Fibroblast of gingiva (primary cell): ENCODE data around the gene SRBD1.

ENCODE experiments used
- DNase-seq: peaks from one replicate; pipeline ENCODE4 v3.0.0-alpha.2; 2011; ENCODE audit warnings: low read depth

SRBD1 gene

GRCh38 chr2:45545943-45546342 lies 65.1 kb downstream of the SRBD1 start:
- no peak for DNase-seq

DNA sequence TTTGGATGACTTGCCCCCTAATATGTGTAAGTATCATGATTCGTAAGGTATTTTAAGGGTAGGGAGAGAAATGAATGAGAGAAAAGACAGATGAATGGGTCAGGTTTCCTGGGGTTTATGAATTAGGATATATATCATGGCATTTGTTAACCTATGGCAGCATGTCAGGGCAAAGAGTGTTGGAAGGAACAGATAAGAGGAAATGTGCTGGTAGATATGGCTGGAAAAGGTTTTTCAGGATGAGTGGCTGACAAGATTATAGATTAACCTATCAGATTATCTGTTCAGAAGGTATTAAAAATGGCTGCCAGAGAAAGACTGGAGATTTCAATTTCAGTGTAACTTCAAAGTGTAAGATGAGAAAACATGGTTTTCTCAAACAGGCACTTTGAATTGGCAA lies 67.8 kb downstream of the SRBD1 start:
- DNase-seq: no peak

- no peak for DNase-seq
Measured at GRCh38 chr2:45542013-45542412, 69.1 kb downstream of the SRBD1 start.

DNA sequence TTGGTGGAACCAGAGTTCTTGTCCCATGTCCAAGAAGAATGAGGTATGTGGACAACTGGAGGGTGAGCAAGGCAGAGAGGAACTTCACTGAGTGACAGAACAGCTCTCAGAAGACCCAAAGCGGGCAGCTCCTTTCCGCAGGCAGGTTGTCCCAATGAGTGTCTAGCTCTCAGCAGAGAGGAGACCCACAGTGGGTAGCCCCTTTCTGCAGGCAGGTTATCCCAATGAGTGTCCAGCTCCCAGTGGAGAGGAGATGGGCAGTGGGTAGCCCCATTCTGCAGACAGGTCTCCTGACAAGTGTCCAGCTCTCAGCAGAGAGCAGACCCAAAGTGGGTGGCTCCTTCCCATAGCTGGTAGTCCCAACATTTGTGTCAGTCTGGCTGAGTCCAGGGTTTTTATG lies 69.6 kb downstream of the SRBD1 start:
- DNase-seq: no peak

- DNase-seq: no peak
Measured at GRCh38 chr2:45540942-45541341, 70.1 kb downstream of the SRBD1 start.

DNA sequence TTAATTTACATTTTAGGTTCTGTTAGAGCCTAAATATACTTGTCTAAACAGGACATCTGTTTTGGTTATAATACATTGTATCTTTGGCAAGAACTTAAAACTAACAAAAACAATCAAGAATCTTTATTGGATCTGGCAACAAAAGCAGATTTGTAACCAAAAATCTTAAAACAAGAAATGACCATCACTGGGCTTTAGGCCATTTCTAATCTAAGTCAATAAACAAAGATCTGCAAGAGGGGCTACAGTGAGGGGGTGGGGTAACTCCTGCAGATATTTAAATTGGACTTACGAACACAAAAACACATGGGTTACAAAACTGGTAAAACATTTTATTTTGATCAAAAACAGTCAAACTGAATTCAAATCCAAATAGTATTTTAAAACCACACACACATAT lies 77.3 kb downstream of the SRBD1 start:
- peak; percentile 98 for DNase-seq

GRCh38 chr2:45532181-45532580 lies 78.9 kb downstream of the SRBD1 start:
- DNase-seq: no peak

GRCh38 chr2:45524016-45524415 lies 87.1 kb downstream of the SRBD1 start:
- DNase-seq: no peak

DNA sequence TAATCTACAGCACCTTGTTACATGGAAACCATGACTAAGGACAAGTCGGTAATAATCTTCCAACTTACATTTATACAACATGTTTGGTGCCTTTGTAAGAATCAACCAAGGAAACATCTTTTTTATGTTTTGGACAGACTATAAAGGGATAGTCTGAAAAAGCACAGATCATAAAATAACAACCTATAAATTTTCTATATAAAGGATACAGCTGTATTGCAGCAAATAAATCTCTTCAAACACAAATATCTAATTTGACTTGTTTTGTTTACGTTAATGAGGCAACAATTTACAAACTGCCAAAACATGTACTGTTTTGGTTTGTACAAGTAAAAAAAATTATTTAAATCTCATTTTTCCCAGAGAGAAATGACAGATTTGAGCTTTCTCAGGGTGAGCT lies 92.5 kb downstream of the SRBD1 start:
- no peak for DNase-seq

- DNase-seq: no peak
Measured at GRCh38 chr2:45510701-45511420, 100.2 kb downstream of the SRBD1 start.

DNA sequence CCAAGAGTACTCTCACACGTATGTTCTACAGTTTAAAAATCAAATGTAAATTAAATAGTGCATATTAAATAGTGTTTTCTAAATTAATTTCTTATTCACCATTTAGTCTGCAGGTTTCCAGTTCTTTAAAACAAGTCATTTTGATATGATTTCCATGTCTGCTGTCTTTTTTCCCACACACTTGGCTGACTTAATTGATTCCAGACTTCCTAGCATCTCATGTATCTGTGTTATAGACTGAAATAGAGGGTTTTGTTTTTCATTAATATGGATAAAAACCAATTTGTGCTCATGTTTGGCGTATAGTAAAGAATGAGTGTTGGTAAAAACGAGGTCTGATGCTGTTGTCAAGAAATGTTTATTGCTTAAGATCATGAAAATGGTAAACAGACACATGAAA lies 104.3 kb downstream of the SRBD1 start:
- DNase-seq: peak; percentile 42

- no peak for DNase-seq
Measured at GRCh38 chr2:45505138-45505537, 105.9 kb downstream of the SRBD1 start.

DNA sequence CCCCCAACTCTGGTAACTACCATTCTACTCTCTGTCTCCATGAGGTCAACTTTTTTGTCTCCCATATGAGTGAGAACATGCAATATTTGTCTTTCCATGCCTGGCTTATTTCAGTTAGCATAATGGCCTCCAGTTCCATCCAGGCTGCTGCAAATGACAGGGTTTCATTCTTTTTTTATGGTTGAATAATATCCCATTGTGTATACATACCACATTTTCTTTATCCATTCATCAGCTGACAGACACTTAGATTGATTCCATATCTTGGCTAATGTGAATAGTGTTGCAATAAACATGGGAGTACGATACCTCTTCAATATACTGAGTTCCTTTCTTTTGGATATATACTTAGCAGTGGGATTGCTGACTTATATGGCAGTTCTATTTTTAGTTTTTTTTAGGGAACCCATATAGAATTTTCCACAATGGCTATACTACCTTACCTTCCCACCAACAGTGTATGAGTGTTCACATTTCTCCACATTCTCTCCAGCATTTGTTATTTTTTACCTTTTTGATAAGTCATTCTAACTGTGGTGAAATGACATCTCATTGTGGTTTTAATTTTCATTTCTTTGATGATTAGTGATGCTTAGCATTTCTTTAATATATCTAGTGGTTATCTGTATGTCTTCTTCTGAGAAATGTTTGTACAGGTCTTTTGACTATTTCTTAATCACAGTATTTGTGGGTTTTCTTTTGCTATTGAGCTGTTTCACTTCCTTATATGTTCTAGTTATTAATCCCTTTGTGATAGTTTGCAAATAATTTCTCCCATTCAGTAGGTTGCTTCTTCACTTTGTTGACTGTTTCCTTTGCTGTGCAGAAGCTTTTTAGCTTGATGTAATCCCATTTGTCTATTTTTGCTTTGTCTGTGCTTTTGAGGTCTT lies 112.2 kb downstream of the SRBD1 start:
- no peak for DNase-seq

- DNase-seq: no peak
Measured at GRCh38 chr2:45497355-45497754, 113.7 kb downstream of the SRBD1 start.

- DNase-seq: no peak
Measured at GRCh38 chr2:45496869-45497268, 114.2 kb downstream of the SRBD1 start.

DNA sequence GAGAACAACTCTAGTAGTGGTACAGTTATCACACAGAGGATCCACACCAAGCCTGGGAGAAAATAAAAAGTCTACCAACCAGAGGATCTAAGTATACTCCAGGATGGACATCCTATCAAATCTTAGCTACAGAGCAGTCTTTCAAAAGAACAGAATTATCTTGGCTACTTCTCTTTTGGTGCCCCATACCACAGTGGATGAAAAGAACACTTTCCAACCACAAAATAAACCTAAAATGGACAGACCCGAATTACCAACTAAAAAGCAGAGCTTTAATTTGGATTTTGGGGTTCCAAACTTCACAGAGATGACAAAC lies 116.1 kb downstream of the SRBD1 start:
- DNase-seq: no peak

- peak; percentile 73 for DNase-seq
Measured at GRCh38 chr2:45494275-45494977, 116.6 kb downstream of the SRBD1 start.

DNA sequence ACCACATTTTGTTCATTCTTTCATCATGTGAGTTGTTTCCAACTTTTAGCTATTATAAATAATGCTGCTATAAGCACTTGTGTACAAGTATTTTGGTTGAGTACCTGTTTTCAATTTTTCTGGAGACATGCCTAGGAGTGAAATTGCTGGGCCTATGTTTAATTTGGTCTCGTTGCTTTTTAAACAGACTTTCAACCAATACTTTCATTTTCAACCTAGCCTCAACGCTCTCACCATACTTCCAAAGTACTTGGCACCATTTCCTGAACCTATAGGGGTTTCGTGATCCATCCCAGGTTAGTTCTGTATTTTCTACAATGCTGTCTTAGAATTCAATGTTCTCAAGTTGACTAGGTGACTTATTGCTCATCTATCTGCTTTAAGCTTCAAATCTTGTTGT lies 126.1 kb downstream of the SRBD1 start:
- no peak for DNase-seq

GRCh38 chr2:45483997-45484396 lies 127.1 kb downstream of the SRBD1 start:
- peak; percentile 69 for DNase-seq

GRCh38 chr2:45477546-45477945 lies 133.5 kb downstream of the SRBD1 start:
- peak; percentile 44 for DNase-seq

DNA sequence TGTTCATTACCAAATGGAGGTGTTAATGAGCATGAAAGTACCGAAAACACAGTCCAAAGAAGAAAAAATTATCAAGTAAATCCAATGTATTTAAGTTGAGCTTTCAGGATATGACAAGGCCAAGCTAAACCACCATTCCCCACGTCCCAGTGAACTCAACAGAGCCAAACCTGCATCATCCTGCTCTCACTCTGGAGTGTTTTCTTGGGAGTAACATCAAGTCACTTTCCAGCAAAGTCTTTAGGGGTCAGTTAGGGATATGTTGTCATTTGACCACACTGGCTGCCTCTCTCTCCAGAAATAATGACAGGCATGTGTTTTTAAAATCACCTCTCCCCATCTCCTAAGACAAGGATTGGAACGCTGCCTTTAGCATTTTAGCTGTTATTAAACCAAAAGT lies 140.5 kb downstream of the SRBD1 start:
- DNase-seq: no peak

GRCh38 chr2:45469314-45470099 lies 141.6 kb downstream of the SRBD1 start:
- peak; percentile 20 for DNase-seq
